CD4-positive, alpha-beta T cell treated with Interleukin-17A for 4 hours (primary cell): ENCODE results near the gene DSN1.
A peak's percentile ranks its signal among the peaks of the same experiment; 100 is the strongest.
"Not testable (repeated sequence)": the region's sequence is repeated elsewhere in the genome, so short reads cannot be mapped to it uniquely, and the experiment has no call there.

Experiments
- DNase-seq: peaks from one replicate; pipeline ENCODE4 v3.0.0-alpha.2; 2020; ENCODE audit warnings: mixed read lengths

The DSN1 gene

DNA sequence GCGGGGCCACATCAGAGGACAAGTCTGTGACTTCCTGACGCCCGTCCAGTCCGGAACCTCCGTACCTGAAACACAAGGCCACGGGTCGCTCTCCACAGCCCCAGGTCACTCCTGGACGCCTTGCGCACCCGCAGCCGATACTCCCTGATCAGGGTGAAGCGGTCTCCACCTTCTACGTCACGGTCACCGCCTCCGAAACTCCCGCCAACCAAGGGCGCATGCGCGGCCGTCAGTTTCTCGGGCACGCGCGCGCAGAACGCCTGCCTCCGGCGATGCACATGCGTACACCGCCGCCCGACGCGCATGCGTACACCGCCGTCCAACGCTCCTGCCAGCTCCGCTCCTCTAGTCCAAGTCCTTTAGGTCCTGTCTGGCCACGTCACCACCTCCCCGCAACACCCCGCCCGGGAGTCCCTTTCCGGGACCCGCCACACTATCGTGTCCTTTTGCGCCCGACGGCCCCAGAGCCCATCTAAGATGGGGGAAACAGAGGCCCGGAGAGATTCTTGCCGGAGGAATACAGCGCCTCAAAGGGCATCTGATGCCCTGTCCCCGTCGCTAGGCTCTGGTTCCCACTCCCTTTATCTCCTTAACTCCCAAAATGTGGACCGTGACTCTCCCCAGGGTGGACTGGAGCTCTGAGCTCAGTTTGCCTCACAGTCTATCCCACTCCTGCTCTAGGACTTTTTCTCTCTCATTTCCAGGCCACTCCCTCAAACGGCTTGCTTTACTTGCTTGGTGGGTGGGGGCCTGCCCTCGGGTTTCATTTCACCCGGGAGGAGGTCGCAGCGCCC, at the start of gene DSN1:
Gene DSN1 (minus strand): TSS at position 167 of the 794 bp plus-strand sequence. CDS start 2,305 bp downstream, outside the sequence.
- peak; percentile 99 for DNase-seq

- DNase-seq = no peak
Observed at GRCh38 chr20:36823121-36823520, 49.6 kb upstream of the DSN1 start.

GRCh38 chr20:36821964-36822437, 48.4 kb upstream of the DSN1 start:
- DNase-seq = no peak

DNA sequence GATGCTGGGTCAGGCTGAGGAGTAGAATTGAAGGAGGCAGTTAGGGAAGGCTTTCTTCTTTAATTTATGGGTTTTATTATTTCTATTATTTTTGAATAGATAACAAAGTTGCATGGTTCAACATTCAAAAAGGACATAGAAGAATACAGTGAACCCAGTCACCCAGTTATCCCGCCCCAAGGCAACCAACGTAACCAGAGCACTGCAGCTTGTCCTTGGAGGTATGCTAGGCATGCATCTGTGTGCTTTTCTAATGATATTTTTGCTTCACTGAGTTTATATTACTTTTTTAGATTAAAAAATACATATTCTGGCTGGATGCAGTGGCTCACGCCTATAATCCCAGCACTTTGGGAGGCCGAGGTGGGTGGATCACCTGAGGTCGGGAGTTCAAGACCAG, 47.4 kb upstream of the DSN1 start:
- DNase-seq = no peak

DNA sequence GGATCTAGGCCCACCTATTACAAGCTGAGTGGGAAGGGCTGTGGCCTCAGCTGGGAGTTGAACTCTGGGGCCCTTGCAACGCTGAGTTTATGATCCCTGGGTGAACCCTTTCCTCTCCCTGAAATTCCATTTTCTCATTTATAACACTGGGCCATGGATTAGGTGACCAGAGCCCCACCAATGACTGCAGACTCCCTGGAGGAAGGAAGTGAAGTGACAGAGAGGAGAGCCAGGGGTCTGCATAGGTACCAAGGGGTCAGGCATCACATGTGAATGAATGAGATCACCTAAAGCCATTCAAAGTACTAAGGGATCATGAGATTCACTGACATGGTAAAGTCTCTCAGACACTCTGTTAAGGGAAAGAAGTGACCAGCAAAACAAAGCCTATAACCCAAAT, 46.5 kb upstream of the DSN1 start:
- no peak for DNase-seq

GRCh38 chr20:36819659-36820058, 46.1 kb upstream of the DSN1 start:
- no peak for DNase-seq

DNA sequence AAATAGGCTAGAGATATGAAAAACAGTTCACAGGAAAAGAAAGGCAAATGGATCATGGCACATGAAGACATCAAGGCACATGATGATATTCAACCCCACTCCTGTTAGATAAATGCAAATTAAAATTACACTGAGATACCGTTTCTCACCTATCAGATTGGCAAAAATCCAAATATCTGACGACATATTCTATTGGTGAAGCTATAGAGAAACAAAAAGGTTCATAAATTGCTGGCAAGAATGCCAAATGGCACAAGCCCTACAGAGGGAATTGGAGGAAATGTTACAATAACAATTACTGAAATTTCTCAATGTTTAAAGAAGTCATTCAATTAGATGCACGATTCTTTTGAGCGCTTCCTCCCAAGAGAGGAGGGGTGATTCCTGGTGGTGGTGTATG, 45.3 kb upstream of the DSN1 start:
- DNase-seq = no peak

- no peak for DNase-seq
Observed at GRCh38 chr20:36818185-36818584, 44.6 kb upstream of the DSN1 start.

- no peak for DNase-seq
Observed at GRCh38 chr20:36817496-36817895, 43.9 kb upstream of the DSN1 start.

DNA sequence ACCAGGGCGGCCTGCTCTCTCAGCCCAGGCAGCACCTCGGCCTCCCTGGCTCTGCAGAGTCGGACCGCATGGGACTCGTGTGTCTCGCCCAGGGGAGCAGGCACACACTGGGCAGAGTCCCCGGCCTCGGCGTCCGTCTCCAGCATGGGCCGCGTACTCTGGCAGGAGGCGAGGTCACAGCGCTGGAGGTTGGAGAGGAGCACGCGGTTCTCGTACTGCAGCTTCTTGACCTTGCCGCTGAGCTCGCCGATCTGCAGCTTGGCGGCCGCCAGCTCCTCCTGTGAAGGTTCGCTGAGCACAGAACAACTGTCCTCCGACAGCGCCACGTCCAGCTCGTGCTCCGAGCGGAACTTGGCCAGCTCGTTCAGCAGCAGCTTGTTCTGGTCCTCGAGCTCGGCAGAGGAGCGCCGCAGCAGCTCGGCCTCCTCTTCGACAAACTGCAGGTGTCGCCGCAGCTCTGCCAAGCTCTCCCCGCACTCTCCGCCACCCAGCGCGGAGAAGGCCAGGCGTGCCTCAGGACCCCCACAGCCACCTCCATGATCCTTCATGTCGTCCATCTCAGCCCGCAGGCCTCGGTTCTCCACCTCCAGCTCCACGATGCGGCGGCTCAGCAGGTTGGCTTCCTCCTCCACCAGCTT, 42.0 kb upstream of the DSN1 start:
- DNase-seq = no peak

DNA sequence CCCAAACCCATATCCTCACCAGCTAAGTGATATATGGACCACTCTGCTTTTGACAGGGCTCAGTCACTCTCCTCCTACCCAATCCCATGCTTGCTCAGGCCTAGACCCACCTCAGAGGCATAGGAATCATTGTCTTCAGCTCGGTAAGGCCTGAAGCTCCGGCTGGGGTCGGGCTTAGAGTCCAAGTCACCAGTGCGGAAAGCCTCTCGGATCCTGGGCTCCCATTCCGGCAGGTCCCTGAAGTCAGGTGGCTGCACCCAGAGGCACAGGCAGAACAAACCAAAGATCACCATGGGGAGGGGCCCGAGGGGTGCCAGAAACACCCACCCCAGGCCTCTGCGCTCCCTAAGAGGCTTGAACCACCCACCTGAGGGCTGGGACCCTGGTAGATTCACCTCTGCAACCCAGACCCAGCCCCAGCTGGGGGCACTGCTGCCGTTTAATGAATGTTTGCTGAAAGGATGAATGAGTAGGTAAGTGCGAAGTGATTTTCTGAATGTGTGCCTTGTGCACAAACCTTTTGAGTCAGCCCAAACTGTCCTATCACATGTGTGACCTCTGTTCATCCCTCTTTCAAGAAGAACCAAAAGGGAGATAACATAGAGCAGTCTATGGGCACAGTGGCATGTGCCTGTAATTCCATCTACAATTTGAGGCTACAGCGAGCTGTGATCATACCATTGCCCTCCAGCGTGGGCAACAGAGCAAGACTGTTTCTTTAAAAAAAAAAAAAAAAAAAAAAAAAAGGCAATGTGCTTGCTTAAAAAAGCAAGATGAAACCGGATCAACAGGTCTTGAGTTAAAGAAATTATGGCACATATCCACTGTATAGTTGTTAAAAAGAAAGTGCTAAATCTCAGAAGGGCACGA, 39.3 kb upstream of the DSN1 start:
- DNase-seq = no peak

- DNase-seq = peak; percentile 82
Observed at GRCh38 chr20:36808317-36809257, 35.0 kb upstream of the DSN1 start.

GRCh38 chr20:36806049-36806448, 32.5 kb upstream of the DSN1 start:
- DNase-seq = no peak

DNA sequence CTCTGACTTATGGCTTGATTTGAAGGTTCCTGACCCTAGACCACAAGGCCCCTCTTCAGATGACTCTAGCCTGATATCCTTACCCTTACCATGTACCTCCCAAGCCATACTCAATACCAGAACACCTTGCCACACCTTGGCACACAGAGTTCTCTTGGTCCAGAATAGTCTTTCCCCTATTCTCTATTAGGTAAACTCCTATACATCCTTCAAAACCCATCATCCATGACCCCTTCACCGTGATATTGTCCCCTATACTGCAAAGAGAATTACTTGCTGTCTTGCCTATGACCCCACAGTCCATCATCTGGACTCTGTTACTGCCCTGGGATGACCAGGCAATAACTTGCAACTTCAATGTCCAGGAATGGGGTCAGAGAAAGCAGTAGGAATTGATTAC, 31.8 kb upstream of the DSN1 start:
- DNase-seq = no peak

GRCh38 chr20:36804425-36804824, 30.9 kb upstream of the DSN1 start:
- no peak for DNase-seq

- DNase-seq = no peak
Observed at GRCh38 chr20:36802326-36803222, 29.0 kb upstream of the DSN1 start.

- DNase-seq = no peak
Observed at GRCh38 chr20:36800410-36800809, 26.8 kb upstream of the DSN1 start.

- DNase-seq = not testable (repeated sequence)
Observed at GRCh38 chr20:36799313-36799712, 25.8 kb upstream of the DSN1 start.

DNA sequence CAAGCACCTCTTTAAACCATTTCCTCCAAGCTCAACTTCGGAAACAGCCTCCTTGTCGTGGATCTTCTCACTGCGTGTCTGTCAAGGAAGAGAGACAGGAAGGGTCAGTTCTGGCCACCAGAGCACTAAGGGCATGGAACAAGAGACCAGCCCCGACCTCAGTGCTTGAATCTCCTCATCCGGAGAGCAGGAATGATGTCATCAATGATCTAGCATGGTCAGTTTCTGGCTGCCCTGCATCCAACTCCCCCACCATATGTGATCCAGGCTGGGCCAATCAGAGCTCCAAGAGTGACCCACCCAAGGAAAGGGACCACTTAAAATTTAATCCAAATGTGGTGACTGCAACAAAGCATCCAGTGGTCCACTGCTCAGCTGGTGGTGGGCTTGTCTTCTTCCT, 23.3 kb upstream of the DSN1 start:
- DNase-seq = no peak

- DNase-seq = no peak
Observed at GRCh38 chr20:36796117-36796516, 22.6 kb upstream of the DSN1 start.

DNA sequence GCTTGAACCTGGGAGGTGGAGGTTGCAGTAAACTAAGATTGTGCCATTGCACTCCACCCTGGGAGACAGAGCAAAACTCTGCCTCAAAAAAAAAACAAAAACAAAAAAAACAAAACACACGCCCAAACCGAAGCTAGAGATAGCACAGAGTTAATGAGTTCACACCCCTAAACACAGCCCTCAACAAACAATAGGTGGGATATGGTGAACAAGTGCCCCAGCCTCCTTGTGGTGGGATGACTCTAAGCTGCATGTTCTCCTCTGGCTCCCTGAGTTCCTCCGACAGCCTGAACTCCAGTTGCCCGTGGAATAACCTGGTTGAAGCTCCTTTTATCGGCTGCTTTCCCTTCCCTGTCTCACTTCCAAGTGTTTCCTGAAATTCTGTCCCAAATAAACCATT, 22.1 kb upstream of the DSN1 start:
- DNase-seq = no peak
